ENCODE measurements around the gene MPPED2. TPM values are rescaled to one million over a fixed set of nuclear protein-coding genes. Genes with fewer than 3 reads are reported as not detected.

MPPED2 gene
- total and polyA plus RNA-seq, 2 of the 13 experiments (the other 11 are each of a cell fraction or from before 2014, with no cell fraction given): not detected

DNA sequence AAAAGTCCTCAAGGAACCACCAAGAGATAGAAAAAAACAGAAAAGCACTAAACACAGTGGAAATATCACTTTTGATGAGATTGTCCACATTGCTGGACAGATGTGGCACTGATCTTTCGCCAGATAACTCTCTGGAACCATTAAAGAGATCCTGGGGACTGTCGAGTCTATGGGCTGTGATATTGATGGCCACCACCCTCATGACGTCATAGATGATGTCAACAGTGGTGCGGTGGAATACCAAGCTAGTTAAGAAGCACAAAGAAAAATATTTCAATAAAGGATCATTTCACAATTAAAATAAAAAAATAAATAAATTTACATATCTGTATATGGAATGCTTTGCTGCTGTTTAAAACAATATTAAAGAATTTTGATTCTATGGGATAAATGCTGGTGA lies 217.8 kb downstream of the MPPED2 start:
- Histone ChIP-seq H3K27ac (ENCODE audit: extremely low read length, insufficient read depth, low read length) (no peak overlapping the region), H3K9me3 (ENCODE audit: low read length) (no peaks in the 10 kb centered on the region), H3K9ac (ENCODE audit: insufficient read depth, low read depth, low read length) (no peak overlapping the region), H3K27me3 (ENCODE audit: control insufficient read depth in 1 of 2, insufficient read depth in 2 of 2, low read length in 2 of 2) (no peaks in the 10 kb centered on the region; a peak in 2 of 5 replicates), H3K4me1 (ENCODE audit: insufficient read depth, low read length) (no peaks in the 10 kb centered on the region), H3K36me3 (replicated peaks in 1 of 2; ENCODE audit: control insufficient read depth in 1 of 2, insufficient read depth in 2 of 2, low read length in 2 of 2) (no peaks in the 10 kb centered on the region), H2AFZ (ENCODE audit: low read length) (no peak overlapping the region), H3K4me2 (ENCODE audit: low read depth, low read length) (no peak overlapping the region), H3K79me2 (ENCODE audit: insufficient read depth, low read length) (no peaks in the 10 kb centered on the region), H3K4me3 (replicated peaks in 1 of 3; ENCODE audit: insufficient read depth in 1 of 3, low read depth in 2 of 3, low read length in 3 of 3) (no peak overlapping the region), H4K20me1 (ENCODE audit: insufficient read depth, low read length) (no peaks in the 10 kb centered on the region)
- DNase-seq (ENCODE audit: low spot score): no peak
- TF ChIP-seq ATF7 (IDR thresholded peaks at IDR 0.05) (peak; percentile 93), ATF7 (CRISPR knock-in tag; IDR thresholded peaks at IDR 0.05) (no peak), JUND (CRISPR knock-in tag; IDR thresholded peaks at IDR 0.05) (no peak), CREB1 (IDR thresholded peaks at IDR 0.05) (peak; percentile 94), CREB1 (CRISPR knock-in tag; IDR thresholded peaks at IDR 0.05) (no peak)
- POLR2A ChIA-PET: no interaction called here
- CTCF ChIA-PET (ENCODE audit: low intra/inter-chr PET ratio, low total read pairs): no interaction called here
- in situ Hi-C loops (cut with HindIII; ENCODE audit: extremely low pct_ligation_motif_present, low pct_unique_long_range_greater_than_20kb) (no loop called here), intact Hi-C loops (cut with micrococcal nuclease; ENCODE audit: unreplicated experiment) (no loop called here)
- WGBS (ENCODE audit: low lambda C conversion rate): 7% methylated on average over 4 of the region's 4 CpGs
- no TSS peak for BruUV-seq (replicated peaks)
- no peak for FAIRE-seq
- no peak for ATAC-seq

DNA sequence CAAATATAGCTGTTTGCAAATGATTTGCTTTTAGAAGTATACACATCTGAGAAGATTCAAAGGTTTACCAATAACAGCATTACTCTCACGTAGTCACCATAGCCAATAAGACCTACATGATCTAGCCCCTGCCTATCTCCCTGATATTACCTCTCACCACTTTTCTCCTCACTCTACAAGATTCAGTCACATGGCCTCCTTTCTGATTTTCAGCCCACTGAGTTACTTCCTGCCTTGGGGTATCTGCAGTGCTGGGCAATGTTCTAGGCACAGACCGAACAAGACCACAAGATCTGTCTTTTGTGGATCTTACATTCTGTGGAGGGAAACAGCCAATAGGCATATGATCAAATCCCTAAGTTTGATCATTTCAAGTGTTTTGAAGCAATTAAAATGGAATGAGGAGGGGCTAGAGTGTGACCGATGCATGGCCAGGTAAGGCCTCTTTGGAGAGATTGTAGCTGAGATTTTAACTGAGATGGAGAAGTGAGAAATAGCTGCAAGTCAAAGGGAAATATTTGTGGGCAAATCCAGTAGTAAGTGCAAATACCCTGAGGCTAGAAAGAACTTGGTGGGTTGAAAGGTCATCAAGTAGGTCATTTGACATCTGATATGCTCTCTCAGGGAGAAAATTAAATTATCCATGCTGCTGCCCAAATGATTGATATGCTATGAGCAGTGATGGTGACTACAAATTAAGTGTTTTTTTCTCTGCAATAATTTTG lies 220.2 kb downstream of the MPPED2 start:
- no peak for DNase-seq (ENCODE audit: low spot score)
- in situ Hi-C loops (cut with HindIII; ENCODE audit: extremely low pct_ligation_motif_present, low pct_unique_long_range_greater_than_20kb) (no loop called here), intact Hi-C loops (cut with micrococcal nuclease; ENCODE audit: unreplicated experiment) (no loop called here)
- Histone ChIP-seq H3K4me1 (ENCODE audit: insufficient read depth, low read length) (no peaks in the 10 kb centered on the region), H3K4me2 (ENCODE audit: low read depth, low read length) (no peak overlapping the region), H2AFZ (ENCODE audit: low read length) (no peak overlapping the region), H3K9me3 (ENCODE audit: low read length) (no peaks in the 10 kb centered on the region), H4K20me1 (ENCODE audit: insufficient read depth, low read length) (no peaks in the 10 kb centered on the region), H3K9ac (ENCODE audit: insufficient read depth, low read depth, low read length) (no peak overlapping the region), H3K27ac (ENCODE audit: extremely low read length, insufficient read depth, low read length) (no peak overlapping the region), H3K79me2 (ENCODE audit: insufficient read depth, low read length) (no peaks in the 10 kb centered on the region), H3K27me3 (ENCODE audit: control insufficient read depth in 1 of 2, insufficient read depth in 2 of 2, low read length in 2 of 2) (no peaks in the 10 kb centered on the region; a peak in 2 of 5 replicates), H3K4me3 (replicated peaks in 1 of 3; ENCODE audit: insufficient read depth in 1 of 3, low read depth in 2 of 3, low read length in 3 of 3) (no peak overlapping the region), H3K36me3 (replicated peaks in 1 of 2; ENCODE audit: control insufficient read depth in 1 of 2, insufficient read depth in 2 of 2, low read length in 2 of 2) (no peaks in the 10 kb centered on the region)
- ChIA-PET POLR2A (no interaction called here), CTCF (ENCODE audit: low intra/inter-chr PET ratio, low total read pairs) (no interaction called here)
- WGBS (ENCODE audit: low lambda C conversion rate): 51% methylated on average over 3 of the region's 3 CpGs
- ATAC-seq: no peak
- BruUV-seq (replicated peaks): no TSS peak
- no peak for FAIRE-seq
- no peak for TF ChIP-seq MXD4 (CRISPR knock-in tag; IDR thresholded peaks at IDR 0.05)
- TF ChIP-seq, protein P1, sequence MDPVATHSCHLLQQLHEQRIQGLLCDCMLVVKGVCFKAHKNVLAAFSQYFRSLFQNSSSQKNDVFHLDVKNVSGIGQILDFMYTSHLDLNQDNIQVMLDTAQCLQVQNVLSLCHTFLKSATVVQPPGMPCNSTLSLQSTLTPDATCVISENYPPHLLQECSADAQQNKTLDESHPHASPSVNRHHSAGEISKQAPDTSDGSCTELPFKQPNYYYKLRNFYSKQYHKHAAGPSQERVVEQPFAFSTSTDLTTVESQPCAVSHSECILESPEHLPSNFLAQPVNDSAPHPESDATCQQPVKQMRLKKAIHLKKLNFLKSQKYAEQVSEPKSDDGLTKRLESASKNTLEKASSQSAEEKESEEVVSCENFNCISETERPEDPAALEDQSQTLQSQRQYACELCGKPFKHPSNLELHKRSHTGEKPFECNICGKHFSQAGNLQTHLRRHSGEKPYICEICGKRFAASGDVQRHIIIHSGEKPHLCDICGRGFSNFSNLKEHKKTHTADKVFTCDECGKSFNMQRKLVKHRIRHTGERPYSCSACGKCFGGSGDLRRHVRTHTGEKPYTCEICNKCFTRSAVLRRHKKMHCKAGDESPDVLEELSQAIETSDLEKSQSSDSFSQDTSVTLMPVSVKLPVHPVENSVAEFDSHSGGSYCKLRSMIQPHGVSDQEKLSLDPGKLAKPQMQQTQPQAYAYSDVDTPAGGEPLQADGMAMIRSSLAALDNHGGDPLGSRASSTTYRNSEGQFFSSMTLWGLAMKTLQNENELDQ (CRISPR knock-in tag; IDR thresholded peaks at IDR 0.05; ENCODE audit: borderline replicate concordance): no peak
- no peak for TF ChIP-seq ZSCAN31 (CRISPR knock-in tag; IDR thresholded peaks at IDR 0.05; ENCODE audit: low read depth)
- no peak for TF ChIP-seq ZFP36L1 (CRISPR knock-in tag; IDR thresholded peaks at IDR 0.05)
- TF ChIP-seq ZBTB8A (CRISPR knock-in tag; IDR thresholded peaks at IDR 0.05; ENCODE audit: borderline replicate concordance, low read depth): no peak
- no peak for TF ChIP-seq REL (CRISPR knock-in tag; conservative IDR thresholded peaks at IDR 0.05)
- TF ChIP-seq SCMH1 (CRISPR knock-in tag; IDR thresholded peaks at IDR 0.05; ENCODE audit: borderline replicate concordance): no peak
- TF ChIP-seq ZNF446 (CRISPR knock-in tag; IDR thresholded peaks at IDR 0.05): no peak
- no peak for TF ChIP-seq ZSCAN9 (CRISPR knock-in tag; IDR thresholded peaks at IDR 0.05; ENCODE audit: borderline replicate concordance)
- TF ChIP-seq, protein P2, sequence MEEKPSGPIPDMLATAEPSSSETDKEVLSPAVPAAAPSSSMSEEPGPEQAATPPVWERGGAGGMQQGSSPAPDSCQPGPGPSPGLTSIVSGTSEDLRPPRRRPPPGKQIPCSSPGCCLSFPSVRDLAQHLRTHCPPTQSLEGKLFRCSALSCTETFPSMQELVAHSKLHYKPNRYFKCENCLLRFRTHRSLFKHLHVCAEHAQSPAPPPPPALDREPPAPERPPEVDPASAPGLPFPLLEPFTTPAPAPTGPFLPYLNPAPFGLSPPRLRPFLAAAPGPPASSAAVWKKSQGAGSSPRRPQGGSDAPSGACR (CRISPR knock-in tag; IDR thresholded peaks at IDR 0.05): no peak
- TF ChIP-seq U2AF1 (optimal IDR thresholded peaks at IDR 0.05; ENCODE audit: low read depth, low read length): no peak
- TF ChIP-seq ZNF720 (CRISPR knock-in tag; IDR thresholded peaks at IDR 0.05): no peak
- no peak for TF ChIP-seq BRCA1 (CRISPR knock-in tag; IDR thresholded peaks at IDR 0.05)
